ENCODE results near the gene CENPU.
"Not testable (repeated sequence)": the region's sequence is repeated elsewhere in the genome, so short reads cannot be mapped to it uniquely, and the experiment has no call there.

Gene CENPU

DNA sequence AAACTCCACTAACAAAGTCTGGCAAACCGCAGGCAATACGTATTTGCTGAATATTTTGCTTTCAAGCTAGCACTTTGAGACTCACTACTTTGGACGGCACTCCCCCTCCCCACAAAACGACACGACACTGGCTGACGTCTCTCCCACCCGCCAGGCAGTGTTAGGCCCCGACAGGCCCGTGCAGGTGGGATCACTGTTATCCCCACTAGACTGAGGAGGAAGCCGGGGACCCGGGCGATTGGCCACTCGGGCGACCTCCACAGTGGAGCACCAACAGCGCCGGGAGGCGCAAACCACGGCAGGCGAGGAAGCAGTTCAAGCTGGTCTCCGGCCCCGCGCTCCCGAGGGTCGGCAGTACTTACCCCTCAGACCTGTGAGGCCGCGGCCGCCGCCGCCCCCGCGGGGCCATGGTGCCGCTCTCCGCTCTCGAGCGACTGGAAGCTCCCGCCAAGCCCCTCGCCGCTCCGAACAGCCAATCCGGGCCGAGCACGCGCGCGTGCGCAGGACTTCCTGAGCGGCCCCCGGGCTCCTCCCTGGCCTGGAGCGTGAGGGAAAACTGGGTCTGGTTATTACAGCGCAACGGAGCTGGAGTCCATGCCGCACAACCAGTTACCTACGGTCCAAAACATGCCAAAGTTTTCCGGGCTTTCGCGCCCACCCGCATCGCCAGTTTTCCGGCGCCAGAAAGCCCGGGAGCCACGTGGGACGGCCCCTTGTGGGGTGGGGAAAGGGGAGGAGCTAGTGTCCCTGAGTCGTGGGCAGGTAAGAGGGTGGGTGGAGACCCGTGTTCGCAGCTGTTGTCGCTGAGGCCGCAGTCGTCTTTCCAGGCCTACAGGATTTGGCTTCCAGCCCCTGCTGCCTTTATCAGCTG, at the start of gene CENPU:
TSS of gene CENPU (minus strand) at position 443 of the 871 bp plus-strand sequence. CDS start at position 409, 34 bp downstream.
- peak within 1 kb of the TSS; percentile 83 for H3K4me3 ChIP-seq (ENCODE audit: low read depth, low read length)
- peaks cover 28% of the 10 kb centered on the region for H3K4me1 ChIP-seq (ENCODE audit: control insufficient read depth, insufficient read depth, low read length, unreplicated experiment)
- peak within 1 kb of the TSS; percentile 24; the same call in 1 of the 2 replicates for H3K27ac ChIP-seq (ENCODE audit: low read depth, low read length)
- H3K79me2 ChIP-seq (ENCODE audit: control insufficient read depth, insufficient read depth, low read length, unreplicated experiment), result peaks cover 26% of the 10 kb centered on the region
- no peaks in the 10 kb centered on the region for H3K36me3 ChIP-seq (ENCODE audit: insufficient read depth, low read length)
- H3K27me3 ChIP-seq (ENCODE audit: insufficient read depth, low read length), result no peaks in the 10 kb centered on the region
- H2AFZ ChIP-seq (ENCODE audit: low read length, unreplicated experiment), result peak within 1 kb of the TSS; percentile 77

DNA sequence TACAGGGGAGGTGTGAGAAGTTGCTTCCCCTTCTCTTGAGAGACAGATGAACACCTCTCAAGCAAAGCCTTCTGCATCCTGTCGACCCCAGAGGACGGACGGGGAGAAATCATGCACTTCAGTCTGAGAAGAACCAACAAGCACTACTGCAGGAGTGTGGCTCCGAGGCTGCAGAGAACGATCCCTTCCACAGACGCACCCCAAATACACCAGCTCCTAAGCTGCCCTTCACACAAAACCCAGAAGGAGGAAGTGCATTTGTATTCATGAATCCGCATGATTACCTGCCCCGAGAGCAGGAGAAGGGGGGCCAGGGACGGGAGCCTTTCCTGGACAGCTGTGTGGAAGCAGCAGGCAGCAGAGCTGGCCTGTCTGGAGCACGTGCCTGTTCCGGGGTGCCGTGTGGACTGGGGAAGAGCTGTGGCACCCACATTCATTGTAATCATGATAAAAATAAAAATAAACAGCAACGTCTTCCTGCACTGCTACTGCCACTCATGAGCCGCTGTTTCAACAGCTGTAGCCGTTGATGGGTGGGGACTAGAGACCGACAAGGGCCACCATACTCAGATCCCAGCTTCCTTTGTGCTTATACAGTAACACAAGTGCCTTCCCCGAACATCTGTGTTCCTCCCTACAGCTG, 49.0 kb upstream of the CENPU start:
- H3K27ac ChIP-seq (ENCODE audit: low read depth, low read length), result no peak overlapping the region
- no peaks in the 10 kb centered on the region for H3K27me3 ChIP-seq (ENCODE audit: insufficient read depth, low read length)
- no peak overlapping the region for H3K4me3 ChIP-seq (ENCODE audit: low read depth, low read length)
- H2AFZ ChIP-seq (ENCODE audit: low read length, unreplicated experiment), result no peak overlapping the region
- H3K4me1 ChIP-seq (ENCODE audit: control insufficient read depth, insufficient read depth, low read length, unreplicated experiment), result no peaks in the 10 kb centered on the region
- H3K79me2 ChIP-seq (ENCODE audit: control insufficient read depth, insufficient read depth, low read length, unreplicated experiment), result no peaks in the 10 kb centered on the region
- peaks cover 16% of the 10 kb centered on the region; the same call in 1 of the 2 replicates for H3K36me3 ChIP-seq (ENCODE audit: insufficient read depth, low read length)

DNA sequence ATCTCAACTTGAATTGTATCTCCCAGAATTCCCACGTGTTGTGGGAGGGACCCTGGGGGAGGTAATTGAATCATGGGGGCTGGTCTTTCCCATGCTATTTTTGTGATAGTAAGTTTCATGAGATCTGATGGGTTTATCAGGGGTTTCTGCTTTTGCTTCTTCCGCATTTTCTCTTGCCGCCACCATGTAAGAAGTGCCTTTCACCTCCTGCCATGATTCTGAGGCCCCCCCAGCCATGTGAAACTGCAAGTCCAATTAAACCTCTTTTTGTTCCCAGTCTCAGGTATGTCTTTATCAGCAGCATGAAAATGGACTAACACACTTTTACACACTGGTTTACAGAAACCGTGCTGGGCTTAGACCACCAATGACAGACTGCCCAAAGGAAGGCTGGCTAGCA, 45.3 kb upstream of the CENPU start:
- not testable (repeated sequence) for H2AFZ ChIP-seq (ENCODE audit: low read length, unreplicated experiment); H3K4me3 ChIP-seq (ENCODE audit: low read depth, low read length); H3K27me3 ChIP-seq (ENCODE audit: insufficient read depth, low read length); H3K36me3 ChIP-seq (ENCODE audit: insufficient read depth, low read length); H3K4me1 ChIP-seq (ENCODE audit: control insufficient read depth, insufficient read depth, low read length, unreplicated experiment); H3K79me2 ChIP-seq (ENCODE audit: control insufficient read depth, insufficient read depth, low read length, unreplicated experiment); H3K27ac ChIP-seq (ENCODE audit: low read depth, low read length)

DNA sequence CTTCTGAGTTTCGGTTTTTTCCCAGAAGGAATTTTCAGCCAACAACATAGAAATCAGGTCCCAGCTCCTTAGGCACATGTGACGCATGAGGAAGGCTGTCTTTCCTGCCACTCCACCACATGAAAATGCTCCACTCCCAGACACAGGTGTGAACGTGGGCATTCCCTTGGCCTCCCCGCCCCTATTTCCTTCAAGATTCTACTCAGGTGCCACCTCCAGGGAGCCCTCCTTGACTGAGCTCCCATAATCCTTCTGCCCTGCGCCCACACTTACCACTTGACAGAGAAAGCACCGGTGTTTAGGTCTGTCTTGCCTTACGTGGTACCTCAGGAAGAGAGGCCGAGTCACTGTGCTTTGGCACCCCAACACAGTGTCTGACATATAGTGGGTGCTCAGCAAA, 44.4 kb upstream of the CENPU start:
- H3K4me1 ChIP-seq (ENCODE audit: control insufficient read depth, insufficient read depth, low read length, unreplicated experiment), result no peaks in the 10 kb centered on the region
- H3K36me3 ChIP-seq (ENCODE audit: insufficient read depth, low read length), result peaks cover 11% of the 10 kb centered on the region; the same call in 1 of the 2 replicates
- H3K27me3 ChIP-seq (ENCODE audit: insufficient read depth, low read length), result no peaks in the 10 kb centered on the region
- H3K4me3 ChIP-seq (ENCODE audit: low read depth, low read length), result no peak overlapping the region
- H3K79me2 ChIP-seq (ENCODE audit: control insufficient read depth, insufficient read depth, low read length, unreplicated experiment), result no peaks in the 10 kb centered on the region
- no peak overlapping the region for H2AFZ ChIP-seq (ENCODE audit: low read length, unreplicated experiment)
- no peak overlapping the region for H3K27ac ChIP-seq (ENCODE audit: low read depth, low read length)

GRCh38 chr4:184776821-184777220, 42.9 kb upstream of the CENPU start:
- Histone ChIP-seq H2AFZ (ENCODE audit: low read length, unreplicated experiment) (no peak overlapping the region), H3K4me3 (ENCODE audit: low read depth, low read length) (no peak overlapping the region), H3K27ac (ENCODE audit: low read depth, low read length) (no peak overlapping the region), H3K36me3 (ENCODE audit: insufficient read depth, low read length) (peaks cover 12% of the 10 kb centered on the region; the same call in 1 of the 2 replicates), H3K79me2 (ENCODE audit: control insufficient read depth, insufficient read depth, low read length, unreplicated experiment) (no peaks in the 10 kb centered on the region), H3K27me3 (ENCODE audit: insufficient read depth, low read length) (no peaks in the 10 kb centered on the region), H3K4me1 (ENCODE audit: control insufficient read depth, insufficient read depth, low read length, unreplicated experiment) (no peaks in the 10 kb centered on the region)

DNA sequence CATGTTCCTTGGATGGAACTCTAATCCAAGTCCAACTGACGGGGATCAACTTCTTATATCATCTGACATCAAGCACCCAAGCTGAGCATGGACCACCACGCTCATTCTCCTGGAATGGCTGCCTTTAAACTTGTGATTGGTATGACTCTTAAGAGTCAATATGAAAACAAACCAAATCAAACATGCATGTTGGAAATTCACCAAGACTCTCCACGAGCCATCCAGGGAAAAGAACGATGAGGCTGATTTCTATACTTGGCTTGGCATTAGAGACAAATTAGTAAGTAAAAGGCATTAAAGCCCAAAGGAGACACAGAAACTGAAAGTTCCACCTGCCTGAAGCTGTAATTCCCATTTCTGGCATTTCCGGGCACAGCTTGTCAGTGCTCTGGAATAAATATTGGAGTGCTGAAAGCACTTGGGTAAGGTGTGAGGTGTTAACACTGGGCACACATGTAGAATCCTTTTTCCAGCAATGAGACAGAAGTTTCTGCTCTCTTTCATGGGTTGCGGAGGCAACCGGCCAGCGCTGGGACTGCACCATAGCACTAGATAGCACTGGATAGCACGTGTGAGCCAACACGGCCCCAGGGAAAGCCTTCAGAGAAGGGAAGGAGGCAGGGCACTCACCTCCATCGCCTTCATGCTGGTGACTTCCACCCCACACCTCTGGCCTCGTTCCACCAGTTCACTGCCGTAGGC, 42.1 kb upstream of the CENPU start:
- H3K4me3 ChIP-seq (ENCODE audit: low read depth, low read length), result no peak overlapping the region
- H3K36me3 ChIP-seq (ENCODE audit: insufficient read depth, low read length), result peaks cover 12% of the 10 kb centered on the region; the same call in 1 of the 2 replicates
- H3K4me1 ChIP-seq (ENCODE audit: control insufficient read depth, insufficient read depth, low read length, unreplicated experiment), result no peaks in the 10 kb centered on the region
- no peak overlapping the region for H2AFZ ChIP-seq (ENCODE audit: low read length, unreplicated experiment)
- no peaks in the 10 kb centered on the region for H3K79me2 ChIP-seq (ENCODE audit: control insufficient read depth, insufficient read depth, low read length, unreplicated experiment)
- no peaks in the 10 kb centered on the region for H3K27me3 ChIP-seq (ENCODE audit: insufficient read depth, low read length)
- no peak overlapping the region for H3K27ac ChIP-seq (ENCODE audit: low read depth, low read length)

DNA sequence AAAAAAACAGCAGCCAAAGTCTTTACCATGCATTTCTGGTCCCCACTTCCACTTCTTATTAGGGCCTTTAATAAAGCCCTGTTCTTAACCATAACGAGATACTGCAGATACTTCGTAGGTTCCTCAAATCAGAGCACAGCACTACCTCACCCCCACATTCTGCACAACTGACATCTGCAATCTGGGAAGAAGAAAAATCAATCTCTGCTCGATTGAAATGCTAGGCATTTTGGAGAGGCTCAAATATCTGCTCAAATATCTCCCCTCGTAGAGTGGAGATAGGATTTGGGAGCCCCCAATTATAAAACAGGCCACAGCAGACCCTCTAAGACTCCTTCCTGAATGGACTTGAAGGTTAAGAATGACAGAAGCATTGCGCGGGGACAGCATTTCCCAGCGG, 40.3 kb upstream of the CENPU start:
- H2AFZ ChIP-seq (ENCODE audit: low read length, unreplicated experiment), result no peak overlapping the region
- H3K27ac ChIP-seq (ENCODE audit: low read depth, low read length), result no peak overlapping the region
- 0 out of 2 replicates have a peak, but pooled peaks cover 3% of the 10 kb centered on the region for H3K36me3 ChIP-seq (ENCODE audit: insufficient read depth, low read length)
- no peaks in the 10 kb centered on the region for H3K79me2 ChIP-seq (ENCODE audit: control insufficient read depth, insufficient read depth, low read length, unreplicated experiment)
- no peaks in the 10 kb centered on the region for H3K4me1 ChIP-seq (ENCODE audit: control insufficient read depth, insufficient read depth, low read length, unreplicated experiment)
- H3K27me3 ChIP-seq (ENCODE audit: insufficient read depth, low read length), result no peaks in the 10 kb centered on the region
- no peak overlapping the region for H3K4me3 ChIP-seq (ENCODE audit: low read depth, low read length)

GRCh38 chr4:184771416-184771815, 37.5 kb upstream of the CENPU start:
- Histone ChIP-seq H3K4me3 (ENCODE audit: low read depth, low read length) (no peak overlapping the region), H3K79me2 (ENCODE audit: control insufficient read depth, insufficient read depth, low read length, unreplicated experiment) (no peaks in the 10 kb centered on the region), H3K4me1 (ENCODE audit: control insufficient read depth, insufficient read depth, low read length, unreplicated experiment) (no peaks in the 10 kb centered on the region), H3K36me3 (ENCODE audit: insufficient read depth, low read length) (peaks cover 6% of the 10 kb centered on the region; the same call in 1 of the 2 replicates), H3K27ac (ENCODE audit: low read depth, low read length) (no peak overlapping the region), H3K27me3 (ENCODE audit: insufficient read depth, low read length) (no peaks in the 10 kb centered on the region), H2AFZ (ENCODE audit: low read length, unreplicated experiment) (no peak overlapping the region)

DNA sequence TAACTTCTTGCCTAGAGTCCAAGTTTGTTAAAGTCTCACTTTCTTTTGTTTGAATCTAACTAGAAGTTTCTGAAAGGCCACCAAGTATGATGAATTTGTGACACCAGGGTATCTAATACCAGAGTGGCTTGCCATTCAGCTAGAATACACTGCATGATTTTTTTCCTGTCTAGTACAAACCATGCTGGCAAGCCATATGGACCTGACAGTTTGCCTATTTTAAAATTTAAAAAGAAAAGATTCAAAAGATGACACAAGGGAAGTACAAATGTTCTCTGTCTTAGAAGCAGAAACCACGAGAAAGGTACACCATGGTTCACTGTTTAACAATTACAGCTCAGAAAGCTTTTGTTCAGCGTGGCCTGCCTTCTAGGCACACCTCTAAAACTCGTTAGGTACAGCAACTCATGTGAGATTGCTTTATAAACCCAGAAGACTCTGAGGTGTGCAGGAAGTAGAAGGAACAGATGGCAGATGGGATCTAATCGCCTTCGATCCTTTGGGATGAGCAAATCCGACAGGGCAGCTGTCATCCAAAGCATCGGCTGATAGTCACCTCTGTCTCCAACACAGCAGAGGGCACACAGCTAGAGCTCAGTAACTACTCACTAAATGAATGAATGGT, 35.4 kb upstream of the CENPU start:
- Histone ChIP-seq H2AFZ (ENCODE audit: low read length, unreplicated experiment) (no peak overlapping the region), H3K27me3 (ENCODE audit: insufficient read depth, low read length) (no peaks in the 10 kb centered on the region), H3K4me3 (ENCODE audit: low read depth, low read length) (no peak overlapping the region), H3K4me1 (ENCODE audit: control insufficient read depth, insufficient read depth, low read length, unreplicated experiment) (no peaks in the 10 kb centered on the region), H3K79me2 (ENCODE audit: control insufficient read depth, insufficient read depth, low read length, unreplicated experiment) (no peaks in the 10 kb centered on the region), H3K36me3 (ENCODE audit: insufficient read depth, low read length) (peaks cover 6% of the 10 kb centered on the region; the same call in 1 of the 2 replicates), H3K27ac (ENCODE audit: low read depth, low read length) (no peak overlapping the region)

- Histone ChIP-seq H2AFZ (ENCODE audit: low read length, unreplicated experiment) (no peak overlapping the region), H3K4me1 (ENCODE audit: control insufficient read depth, insufficient read depth, low read length, unreplicated experiment) (no peaks in the 10 kb centered on the region), H3K4me3 (ENCODE audit: low read depth, low read length) (no peak overlapping the region), H3K27me3 (ENCODE audit: insufficient read depth, low read length) (no peaks in the 10 kb centered on the region), H3K79me2 (ENCODE audit: control insufficient read depth, insufficient read depth, low read length, unreplicated experiment) (no peaks in the 10 kb centered on the region), H3K36me3 (ENCODE audit: insufficient read depth, low read length) (peaks cover 4% of the 10 kb centered on the region; the same call in 1 of the 2 replicates), H3K27ac (ENCODE audit: low read depth, low read length) (no peak overlapping the region)
Measured at GRCh38 chr4:184768296-184768695, 34.4 kb upstream of the CENPU start.

Data from ACC112 (cell line).